ENCODE results near the gene ELOVL6.

GRCh38 chr4:110211770-110212061 is 13.3 kb upstream of the ELOVL6 start:
- no peak for TF ChIP-seq CTCF (IDR thresholded peaks at IDR 0.05)
- TF ChIP-seq POLR2A (IDR thresholded peaks at IDR 0.05): no peak

Measured in testis (tissue), 2 donors.